GM19025 (cell line): ENCODE data around the gene NEK11.
A peak's percentile ranks its signal among the peaks of the same experiment; 100 is the strongest.

Source experiments
- ATAC-seq: cut with Tn5 transposase; IDR thresholded peaks from one replicate; pipeline ENCODE4 v1.9.1; 2021; ENCODE audit warnings: mild to moderate bottlenecking, low read depth, moderate library complexity; ENCODE audit not compliant: unreplicated experiment

The NEK11 gene

GRCh38 chr3:131026321-131027151 is at the start of gene NEK11, which contains the start of gene ASTE1:
Gene NEK11 (plus strand): TSS chr3:131026877. CDS start chr3:131029709, 2,832 bp downstream.
Gene ASTE1 (minus strand): TSS chr3:131026825. CDS start chr3:131025306, 1,519 bp downstream.
- ATAC-seq: peak; percentile 99

GRCh38 chr3:130979117-130979516 is 47.6 kb upstream of the NEK11 start:
- ATAC-seq: no peak

- ATAC-seq: no peak
Measured at GRCh38 chr3:130981469-130981868, 45.2 kb upstream of the NEK11 start.

GRCh38 chr3:130990282-130990681 is 36.4 kb upstream of the NEK11 start:
- ATAC-seq: no peak

GRCh38 chr3:130991126-130991525 is 35.6 kb upstream of the NEK11 start:
- no peak for ATAC-seq

GRCh38 chr3:130992344-130992743 is 34.3 kb upstream of the NEK11 start:
- ATAC-seq: no peak

- no peak for ATAC-seq
Measured at GRCh38 chr3:130997289-130997688, 29.4 kb upstream of the NEK11 start.

- ATAC-seq: no peak
Measured at GRCh38 chr3:131001071-131001470, 25.6 kb upstream of the NEK11 start.

- ATAC-seq: no peak
Measured at GRCh38 chr3:131004603-131005002, 22.1 kb upstream of the NEK11 start.

GRCh38 chr3:131007256-131007655 is 19.4 kb upstream of the NEK11 start:
- no peak for ATAC-seq

- ATAC-seq: no peak
Measured at GRCh38 chr3:131007782-131008181, 18.9 kb upstream of the NEK11 start.

GRCh38 chr3:131008326-131008725 is 18.4 kb upstream of the NEK11 start:
- no peak for ATAC-seq

GRCh38 chr3:131009698-131010097 is 17.0 kb upstream of the NEK11 start:
- no peak for ATAC-seq

- ATAC-seq: no peak
Measured at GRCh38 chr3:131018970-131019369, 7.7 kb upstream of the NEK11 start.

- no peak for ATAC-seq
Measured at GRCh38 chr3:131020122-131020693, 6.5 kb upstream of the NEK11 start.

GRCh38 chr3:131025539-131025938 is 1.1 kb upstream of the NEK11 start:
- ATAC-seq: no peak

- no peak for ATAC-seq
Measured at GRCh38 chr3:131028844-131029243, 2.2 kb downstream of the NEK11 start.

- no peak for ATAC-seq
Measured at GRCh38 chr3:131031660-131032059, 5.0 kb downstream of the NEK11 start.

- ATAC-seq: no peak
Measured at GRCh38 chr3:131033480-131034080, 6.9 kb downstream of the NEK11 start.

GRCh38 chr3:131036200-131036816 is 9.6 kb downstream of the NEK11 start:
- ATAC-seq: no peak

GRCh38 chr3:131036986-131037385 is 10.3 kb downstream of the NEK11 start:
- no peak for ATAC-seq
